NCI-H524 (cell line): ENCODE measurements around the gene RPL36A.

Experiments used
- DNase-seq, 2 experiments: peaks; one replicate each; lab custom pipeline; 2025; lab: John Stamatoyannopoulos, UW

RPL36A gene

GRCh38 chrX:101393530-101394305, 2.9 kb downstream of the RPL36A start:
- DNase-seq, result no peak

- no peak for DNase-seq
These were observed 3.6 kb downstream of the RPL36A start for GRCh38 chrX:101394372-101394771.

GRCh38 chrX:101395789-101396188, 5.0 kb downstream of the RPL36A start:
- no peak for DNase-seq

- no peak for DNase-seq
These were observed 7.0 kb downstream of the RPL36A start for GRCh38 chrX:101397779-101398178.

GRCh38 chrX:101398694-101399093, 7.9 kb downstream of the RPL36A start:
- DNase-seq, result no peak

GRCh38 chrX:101399825-101400224, 9.0 kb downstream of the RPL36A start:
- DNase-seq, result no peak

- DNase-seq, result no peak
These were observed 16.4 kb downstream of the RPL36A start for GRCh38 chrX:101407167-101407747.

- peak; percentile 97 to 99 for DNase-seq
These were observed 17.1 kb downstream of the RPL36A start, which contains the start of the genes GLA and HNRNPH2 for GRCh38 chrX:101407748-101408531. TSS of gene GLA (minus strand) at chrX:101407925. CDS start at chrX:101407903, 22 bp downstream. TSS of gene HNRNPH2 (plus strand) at chrX:101408222. CDS start at chrX:101411989, 3,767 bp downstream.

GRCh38 chrX:101408532-101408841, 17.7 kb downstream of the RPL36A start:
- no peak for DNase-seq

GRCh38 chrX:101409043-101409442, 18.2 kb downstream of the RPL36A start:
- peak in 1 of 2 experiments; percentile 23 for DNase-seq

GRCh38 chrX:101410461-101410860, 19.6 kb downstream of the RPL36A start:
- no peak for DNase-seq

- DNase-seq, result no peak
These were observed 21.2 kb downstream of the RPL36A start for GRCh38 chrX:101411984-101412383.

- DNase-seq, result peak; percentile 68 to 79
These were observed 24.7 kb downstream of the RPL36A start for GRCh38 chrX:101415180-101416145.

- no peak for DNase-seq
These were observed 25.9 kb downstream of the RPL36A start for GRCh38 chrX:101416691-101417090.

GRCh38 chrX:101417190-101417589, 26.4 kb downstream of the RPL36A start:
- DNase-seq, result no peak

GRCh38 chrX:101417981-101418841, 27.4 kb downstream of the RPL36A start:
- DNase-seq, result peak in 1 of 2 experiments; percentile 42

GRCh38 chrX:101419489-101419888, 28.7 kb downstream of the RPL36A start:
- DNase-seq, result no peak

- DNase-seq, result no peak
These were observed 37.1 kb downstream of the RPL36A start for GRCh38 chrX:101427954-101428353.

GRCh38 chrX:101429934-101430333, 39.1 kb downstream of the RPL36A start:
- no peak for DNase-seq

- DNase-seq, result no peak
These were observed 39.8 kb downstream of the RPL36A start for GRCh38 chrX:101430457-101431078.
